AG04449 (cell line): ENCODE measurements around the gene OTOF.

Source experiments
- CTCF ChIA-PET: fragments of 350-600 bp; formaldehyde crosslinking; extraction: SDS; loops from one replicate; lab custom pipeline; 2021; ENCODE audit warnings: antibody characterized with exemption; lab: Yijun Ruan, JAX
- POLR2A ChIA-PET: fragments of 400-600, 350-600 bp; formaldehyde crosslinking; extraction: SDS; loops from one replicate; lab custom pipeline; 2020; ENCODE audit warnings: antibody characterized with exemption, inconsistent platforms; lab: Yijun Ruan, JAX
- DNase-seq: peaks from one replicate; pipeline ENCODE4 v3.0.0-alpha.2; 2010; ENCODE audit warnings: low read depth, low spot score
- H3K4me3 ChIP-seq: 2 replicates; pipeline ENCODE4 v1.5.1; 2011; ENCODE audit warnings: low read depth, mild to moderate bottlenecking, control low read depth, low read length
- TF ChIP-seq, protein P1 (sequence below): IDR thresholded peaks from one replicate; pipeline ENCODE4 v1.5.1; 2011; ENCODE audit warnings: mild to moderate bottlenecking, moderate library complexity, low read length, control low read depth, inconsistent platforms; ENCODE audit not compliant: insufficient read depth; ENCODE audit errors: missing control alignments

Gene OTOF

GRCh38 chr2:26495705-26496297, 17.9 kb upstream of the OTOF start:
- no peak for DNase-seq
- TF ChIP-seq, protein P1, sequence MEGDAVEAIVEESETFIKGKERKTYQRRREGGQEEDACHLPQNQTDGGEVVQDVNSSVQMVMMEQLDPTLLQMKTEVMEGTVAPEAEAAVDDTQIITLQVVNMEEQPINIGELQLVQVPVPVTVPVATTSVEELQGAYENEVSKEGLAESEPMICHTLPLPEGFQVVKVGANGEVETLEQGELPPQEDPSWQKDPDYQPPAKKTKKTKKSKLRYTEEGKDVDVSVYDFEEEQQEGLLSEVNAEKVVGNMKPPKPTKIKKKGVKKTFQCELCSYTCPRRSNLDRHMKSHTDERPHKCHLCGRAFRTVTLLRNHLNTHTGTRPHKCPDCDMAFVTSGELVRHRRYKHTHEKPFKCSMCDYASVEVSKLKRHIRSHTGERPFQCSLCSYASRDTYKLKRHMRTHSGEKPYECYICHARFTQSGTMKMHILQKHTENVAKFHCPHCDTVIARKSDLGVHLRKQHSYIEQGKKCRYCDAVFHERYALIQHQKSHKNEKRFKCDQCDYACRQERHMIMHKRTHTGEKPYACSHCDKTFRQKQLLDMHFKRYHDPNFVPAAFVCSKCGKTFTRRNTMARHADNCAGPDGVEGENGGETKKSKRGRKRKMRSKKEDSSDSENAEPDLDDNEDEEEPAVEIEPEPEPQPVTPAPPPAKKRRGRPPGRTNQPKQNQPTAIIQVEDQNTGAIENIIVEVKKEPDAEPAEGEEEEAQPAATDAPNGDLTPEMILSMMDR: no peak
- POLR2A ChIA-PET: no interaction called here
- no peak overlapping the region for H3K4me3 ChIP-seq
- CTCF ChIA-PET: no interaction called here

GRCh38 chr2:26494891-26495290, 17.0 kb upstream of the OTOF start:
- H3K4me3 ChIP-seq: no peak overlapping the region
- CTCF ChIA-PET: no interaction called here
- POLR2A ChIA-PET: no interaction called here
- no peak for DNase-seq
- TF ChIP-seq, protein P1: no peak

GRCh38 chr2:26494199-26494598, 16.3 kb upstream of the OTOF start:
- ChIA-PET POLR2A (no interaction called here), CTCF (no interaction called here)
- TF ChIP-seq, protein P1: no peak
- H3K4me3 ChIP-seq: no peak overlapping the region
- no peak for DNase-seq

GRCh38 chr2:26493566-26493965, 15.6 kb upstream of the OTOF start:
- H3K4me3 ChIP-seq: no peak overlapping the region
- CTCF ChIA-PET: interaction anchor here (2.8 kb wide), 1 partner anchor 7 kb away, joined by 7 read pairs; no protein-coding TSS in a partner anchor
- POLR2A ChIA-PET: no interaction called here
- DNase-seq: no peak
- TF ChIP-seq, protein P1: no peak

GRCh38 chr2:26492749-26493515, 15.0 kb upstream of the OTOF start:
- POLR2A ChIA-PET: no interaction called here
- DNase-seq: no peak
- H3K4me3 ChIP-seq: no peak overlapping the region
- CTCF ChIA-PET: interaction anchor here (0.9 to 2.8 kb wide), 2 partner anchors 8 to 12 kb away, joined by 3 to 7 read pairs; no protein-coding TSS in a partner anchor
- TF ChIP-seq, protein P1: no peak

DNA sequence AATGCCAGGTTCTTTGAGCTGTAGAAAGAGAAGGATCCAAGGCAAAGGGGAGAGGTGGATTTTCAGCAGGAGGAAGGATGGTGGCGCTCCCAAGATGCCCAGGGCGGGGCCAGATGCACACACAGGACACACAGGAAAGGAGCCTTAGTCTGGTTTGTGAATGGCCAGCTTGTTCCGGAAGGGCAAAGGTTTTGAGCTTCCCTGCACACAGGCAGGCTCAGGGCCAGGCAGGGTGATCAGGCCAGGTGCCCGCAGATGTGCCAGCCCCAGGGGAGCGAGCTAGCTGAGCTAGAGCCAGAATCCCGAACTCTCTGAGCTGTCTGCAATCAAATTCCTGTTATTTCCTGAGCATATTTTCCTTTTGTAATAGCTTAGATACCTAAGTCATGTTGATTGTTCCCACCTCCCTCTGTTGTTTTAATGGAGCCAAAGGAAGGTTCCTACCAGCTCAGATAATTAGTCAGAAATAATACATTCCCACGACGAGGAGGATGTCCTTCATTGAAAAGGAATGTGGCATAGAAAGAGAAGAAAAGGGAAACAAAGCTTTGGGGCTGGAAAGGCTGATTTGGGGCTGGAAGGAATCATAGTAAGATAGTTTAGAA, 13.7 kb upstream of the OTOF start:
- no peak overlapping the region for H3K4me3 ChIP-seq
- no peak for DNase-seq
- TF ChIP-seq, protein P1: no peak
- CTCF ChIA-PET: interaction anchor here (0.5 to 2.8 kb wide), 4 partner anchors 9 to 13 kb away, joined by 3 to 9 read pairs (median 5); no protein-coding TSS in a partner anchor
- POLR2A ChIA-PET: no interaction called here
